GM12891 (cell line): ENCODE data around the gene CFAP410.

Experiments used
- POLR2A ChIP-seq: IDR thresholded peaks from 2 replicates; pipeline ENCODE4 v1.6.1; 2011; ENCODE audit warnings: low read depth, low read length, control low read depth
- POU2F2 ChIP-seq: IDR thresholded peaks from 2 replicates; pipeline ENCODE4 v1.6.1; 2011; ENCODE audit warnings: low read depth, mild to moderate bottlenecking, control low read depth, low read length, moderate library complexity

GRCh38 chr21:44353191-44353970, 14.2 kb upstream of the CFAP410 start, which contains the start of gene TRPM2:
- TF ChIP-seq POLR2A: peak; percentile 47; the same call in 1 of the 2 replicates
- TF ChIP-seq POU2F2: no peak
